IMR-90 (cell line): ENCODE data around the gene EPS15. TPM values are rescaled to one million over a fixed set of nuclear protein-coding genes. Genes with fewer than 3 reads are reported as not detected.

Experiments
- ATAC-seq: fragments of 200-7000 bp; cut with Tn5 transposase; 2 replicates; pipeline ENCODE4 v1.9.1; 2020; ENCODE audit warnings: low read depth, mild to moderate bottlenecking, moderate library complexity
- BruUV-seq: library from RNA; stranded (reverse); fragments of 400-500 nt; replicated peaks from 2 replicates; lab custom pipeline; 2021; lab: Mats Ljungman, UMichigan
- CTCF ChIA-PET: fragments of 300-600 bp; formaldehyde crosslinking; extraction: SDS; loops from one replicate; lab custom pipeline; 2021; ENCODE audit warnings: antibody characterized with exemption; lab: Yijun Ruan, JAX
- POLR2A ChIA-PET: fragments of 300-600 bp; sonication (Branson Sonifier 250); formaldehyde crosslinking; loops from one replicate; lab custom pipeline; 2022; ENCODE audit warnings: antibody characterized with exemption; ENCODE audit not compliant: unreplicated experiment; lab: Charles Lee
- DNase-seq: peaks from one replicate; pipeline ENCODE4 v3.0.0; 2013
- H2AFZ ChIP-seq: replicated peaks from 2 replicates; pipeline ENCODE3; 2013; ENCODE audit warnings: low read length, mild to moderate bottlenecking; ENCODE audit not compliant: poor library complexity
- H2AK5ac ChIP-seq: 2 replicates; pipeline ENCODE4 v1.6.1; 2013; ENCODE audit warnings: low read depth, low read length, inconsistent platforms
- H2AK9ac ChIP-seq: replicated peaks from 2 replicates; pipeline ENCODE3; 2013; ENCODE audit warnings: mild to moderate bottlenecking, low read depth, low read length, moderate library complexity; ENCODE audit not compliant: poor library complexity
- H2BK120ac ChIP-seq: 2 replicates; pipeline ENCODE4 v1.6.1; 2013; ENCODE audit warnings: low read depth, low read length, inconsistent platforms
- H2BK15ac ChIP-seq: 3 replicates; pipeline ENCODE4 v1.6.1; 2013; ENCODE audit warnings: low read depth, low read length, inconsistent platforms
- H2BK20ac ChIP-seq: 2 replicates; pipeline ENCODE4 v1.6.1; 2013; ENCODE audit warnings: low read depth, mild to moderate bottlenecking, inconsistent platforms, low read length, moderate library complexity
- H2BK5ac ChIP-seq: 2 replicates; pipeline ENCODE4 v1.6.1; 2013; ENCODE audit warnings: mild to moderate bottlenecking, low read depth, low read length, inconsistent platforms; ENCODE audit not compliant: poor library complexity, severe bottlenecking
- H3K14ac ChIP-seq: replicated peaks from 2 replicates; pipeline ENCODE4 v1.6.1; 2013; ENCODE audit warnings: low read depth, low read length, inconsistent platforms
- H3K18ac ChIP-seq: 2 replicates; pipeline ENCODE4 v1.6.1; 2013; ENCODE audit warnings: low read depth, low read length, control low read depth
- H3K23ac ChIP-seq: 2 replicates; pipeline ENCODE4 v1.6.1; 2013; ENCODE audit warnings: low read depth, low read length, inconsistent platforms
- H3K27ac ChIP-seq: 2 replicates; pipeline ENCODE4 v1.5.1; 2013; ENCODE audit warnings: mild to moderate bottlenecking, control low read depth, low read length; ENCODE audit not compliant: insufficient read depth
- H3K27me3 ChIP-seq: 2 replicates; pipeline ENCODE4 v1.6.1; 2013; ENCODE audit warnings: low read length; ENCODE audit not compliant: control insufficient read depth, insufficient read depth
- H3K36me3 ChIP-seq: 2 replicates; pipeline ENCODE4 v1.6.1; 2013; ENCODE audit warnings: low read length, mixed read lengths; ENCODE audit not compliant: control insufficient read depth, insufficient read depth
- H3K4ac ChIP-seq: 2 replicates; pipeline ENCODE4 v1.6.1; 2013; ENCODE audit warnings: low read depth, low read length, inconsistent platforms
- H3K4me1 ChIP-seq: 2 replicates; pipeline ENCODE4 v1.6.1; 2013; ENCODE audit warnings: low read length, mixed read lengths; ENCODE audit not compliant: control insufficient read depth, insufficient read depth
- H3K4me2 ChIP-seq: 2 replicates; pipeline ENCODE4 v1.6.1; 2013; ENCODE audit warnings: low read depth, mild to moderate bottlenecking, control low read depth, low read length, moderate library complexity
- H3K4me3 ChIP-seq: 2 replicates; pipeline ENCODE4 v1.5.1; 2013; ENCODE audit warnings: low read depth, mild to moderate bottlenecking, control low read depth, low read length, moderate library complexity; ENCODE audit not compliant: insufficient read depth
- H3K56ac ChIP-seq: 2 replicates; pipeline ENCODE4 v1.6.1; 2013; ENCODE audit warnings: low read length, inconsistent platforms; ENCODE audit not compliant: insufficient read depth; ENCODE audit errors: extremely low read depth
- H3K79me1 ChIP-seq, 2 experiments: 2 replicates each; pipeline ENCODE4 v1.6.1; 2013; ENCODE audit warnings: low read length in 2 of 2, inconsistent platforms in 1 of 2, low read depth in 1 of 2
- H3K9ac ChIP-seq: 2 replicates; pipeline ENCODE4 v1.6.1; 2013; ENCODE audit warnings: low read depth, low read length, control low read depth
- H3K9me1 ChIP-seq: 2 replicates; pipeline ENCODE4 v1.6.1; 2013; ENCODE audit warnings: low read length, inconsistent platforms; ENCODE audit not compliant: insufficient read depth
- H3K9me3 ChIP-seq: 2 replicates; pipeline ENCODE4 v1.6.1; 2013; ENCODE audit warnings: low read length; ENCODE audit not compliant: control insufficient read depth, insufficient read depth
- H4K20me1 ChIP-seq: 2 replicates; pipeline ENCODE4 v1.6.1; 2013; ENCODE audit warnings: low read length, inconsistent platforms; ENCODE audit not compliant: insufficient read depth
- H4K5ac ChIP-seq: 2 replicates; pipeline ENCODE4 v1.6.1; 2013; ENCODE audit warnings: mild to moderate bottlenecking, low read depth, low read length, control low read depth
- H4K8ac ChIP-seq, 2 experiments: 2 replicates each; pipeline ENCODE4 v1.6.1; 2013; ENCODE audit warnings: low read depth in 2 of 2, low read length in 2 of 2, control low read depth in 1 of 2, inconsistent platforms in 1 of 2
- H4K91ac ChIP-seq: 2 replicates; pipeline ENCODE4 v1.6.1; 2013; ENCODE audit warnings: low read depth, low read length, inconsistent platforms; ENCODE audit not compliant: insufficient read depth
- BHLHE40 ChIP-seq: fragments of 150-350 bp; IDR thresholded peaks from 2 replicates; pipeline ENCODE4 v1.6.1; 2016; ENCODE audit warnings: mild to moderate bottlenecking, low read depth, low read length
- CEBPB ChIP-seq: IDR thresholded peaks from 2 replicates; pipeline ENCODE4 v1.6.1; 2012; ENCODE audit warnings: low read depth, low read length, improper control_type of control experiment
- CHD1 ChIP-seq: IDR thresholded peaks from 2 replicates; pipeline ENCODE4 v1.6.1; 2012; ENCODE audit warnings: low read depth, low read length, improper control_type of control experiment
- FOS ChIP-seq: fragments of 150-350 bp; IDR thresholded peaks from 2 replicates; pipeline ENCODE4 v1.6.1; 2016; ENCODE audit warnings: low read depth, low read length
- MAZ ChIP-seq: IDR thresholded peaks from 2 replicates; pipeline ENCODE4 v1.6.1; 2012; ENCODE audit warnings: low read depth, mild to moderate bottlenecking, low read length, improper control_type of control experiment, moderate library complexity, borderline replicate concordance
- POLR2A ChIP-seq: IDR thresholded peaks from 2 replicates; pipeline ENCODE4 v1.6.1; 2012; ENCODE audit warnings: mild to moderate bottlenecking, low read depth, low read length
- RAD21 ChIP-seq: IDR thresholded peaks from 2 replicates; pipeline ENCODE4 v1.6.1; 2012; ENCODE audit warnings: low read length, improper control_type of control experiment
- RFX5 ChIP-seq: IDR thresholded peaks from 2 replicates; pipeline ENCODE4 v1.8.0; 2012; ENCODE audit warnings: low read depth, mild to moderate bottlenecking, low read length, moderate library complexity
- USF2 ChIP-seq: fragments of 150-350 bp; IDR thresholded peaks from 2 replicates; pipeline ENCODE4 v1.6.1; 2017; ENCODE audit warnings: mild to moderate bottlenecking, antibody characterized with exemption, low read length, low read depth
- WGBS, 2 experiments: methylation state at CpG; one replicate each; pipeline versions ENCODE4 v1.1.5 to v1.1.7; 2013; ENCODE audit warnings: missing lambda C conversion rate in 2 of 2; ENCODE audit not compliant: insufficient read length in 1 of 2; ENCODE audit errors: extremely low coverage in 2 of 2; 5-methylcytosine and 5-hydroxymethylcytosine counted together
- dilution Hi-C: fragments of 300-500 bp; cut with HindIII; formaldehyde crosslinking; loops from one replicate; pipeline ENCODE4 v1.14.3; 2018; ENCODE audit warnings: low sequenced_read_pairs; ENCODE audit not compliant: unreplicated experiment
- in situ Hi-C: fragments of 300-500 bp; cut with MboI; formaldehyde crosslinking; loops from 3 replicates; pipeline ENCODE4 v1.14.3; 2019; ENCODE audit warnings: low sequenced_read_pairs, inconsistent platforms, mixed read lengths
- intact Hi-C: fragments of 100-400 bp; cut with micrococcal nuclease; formaldehyde crosslinking; loops from 2 replicates; pipeline ENCODE4 v1.10.0; 2022
- polyA plus RNA-seq, 3 experiments: library from polyadenylated mRNA; depleted of rRNA; stranded (reverse); fragments of >200 nt; gene quantifications; 2 replicates each; pipeline ENCODE4 v1.2.3, GENCODE V29; 2012; ENCODE audit warnings: low replicate concordance in 1 of 3
- total RNA-seq: library from RNA; depleted of rRNA; stranded (reverse); fragments of >200 nt; gene quantifications from 2 replicates; pipeline ENCODE4 v1.2.3, GENCODE V29; 2012
- TF ChIP-seq, protein P1 (sequence below): fragments of 150-350 bp; IDR thresholded peaks from 2 replicates; pipeline ENCODE4 v1.6.1; 2016; ENCODE audit warnings: low read depth, mild to moderate bottlenecking, low read length, moderate library complexity, borderline replicate concordance

Gene EPS15
- total and polyA plus RNA-seq, 2 of the 4 experiments (the other 2 are of a cell fraction): 17.6 to 38.0 TPM

DNA sequence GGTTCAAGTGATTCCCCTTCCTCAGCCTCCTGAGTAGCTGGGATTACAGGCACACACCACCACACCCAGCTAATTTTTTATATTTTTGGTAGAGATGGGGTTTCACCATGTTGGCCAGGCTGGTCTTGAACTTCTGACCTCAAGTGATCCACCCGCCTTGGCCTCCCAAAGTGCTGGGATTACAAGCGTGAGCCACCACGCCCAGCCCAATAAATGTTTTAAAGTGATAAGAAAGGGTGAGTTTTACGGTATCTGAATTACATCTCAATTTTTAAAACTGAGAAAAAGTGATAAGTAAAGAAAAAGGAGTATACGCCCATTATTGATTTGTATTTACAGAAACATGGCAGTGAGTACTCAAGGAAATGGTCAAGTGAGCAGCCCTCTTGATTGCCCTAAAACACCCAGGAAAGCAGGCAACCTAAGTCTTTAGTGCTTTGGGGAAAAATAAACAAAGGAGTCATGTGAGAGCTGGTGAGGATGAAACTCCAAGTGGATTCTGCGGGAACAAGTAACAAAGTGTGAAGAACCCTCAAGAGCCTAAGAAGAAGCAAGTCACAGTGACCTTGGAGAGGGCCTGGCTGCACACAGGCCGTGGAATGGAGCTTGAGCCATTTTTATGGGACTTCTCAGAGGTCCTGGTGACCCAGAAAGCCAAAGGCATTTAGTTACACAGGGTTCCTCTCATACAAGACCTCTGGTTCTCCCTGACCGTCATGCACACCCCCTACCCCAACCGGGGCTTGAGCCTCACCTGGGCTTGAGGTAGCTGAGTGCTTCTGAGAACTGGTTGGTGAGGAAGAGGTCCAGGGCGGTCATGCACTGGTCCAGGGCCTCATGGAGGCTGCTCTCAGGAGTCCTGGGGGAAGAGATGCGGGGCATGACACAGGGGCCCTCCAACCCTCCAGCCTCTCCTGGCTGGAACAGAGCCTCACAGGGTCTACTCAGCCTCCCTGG, 197.8 kb downstream of the EPS15 start:
- no peak overlapping the region for H2BK15ac ChIP-seq
- no peak overlapping the region for H2BK5ac ChIP-seq
- H3K14ac ChIP-seq: no peak overlapping the region
- H3K36me3 ChIP-seq: no peaks in the 10 kb centered on the region
- no peaks in the 10 kb centered on the region for H4K20me1 ChIP-seq
- H3K4me3 ChIP-seq: no peak overlapping the region
- H4K91ac ChIP-seq: no peak overlapping the region
- H3K9ac ChIP-seq: no peak overlapping the region
- no peak overlapping the region for H2AK9ac ChIP-seq
- WGBS, 2 experiments: no CpG with 5 or more reads among the region's 11 CpGs
- dilution Hi-C loops (no loop called here), intact Hi-C loops (no loop called here), in situ Hi-C loops (no loop called here)
- DNase-seq: no peak
- no peak overlapping the region for H2BK20ac ChIP-seq
- no peaks in the 10 kb centered on the region for H3K79me1 ChIP-seq
- ChIA-PET CTCF (no interaction called here), POLR2A (no interaction called here)
- H2AFZ ChIP-seq: no peak overlapping the region
- no peak overlapping the region for H2AK5ac ChIP-seq
- no peak overlapping the region for H4K8ac ChIP-seq
- H3K18ac ChIP-seq: no peak overlapping the region
- H3K4me1 ChIP-seq: no peaks in the 10 kb centered on the region
- no peak overlapping the region for H3K23ac ChIP-seq
- TF ChIP-seq RFX5: no peak
- no peak for TF ChIP-seq CEBPB
- no peak for TF ChIP-seq MAZ
- no peak for TF ChIP-seq USF2
- TF ChIP-seq, protein P1, sequence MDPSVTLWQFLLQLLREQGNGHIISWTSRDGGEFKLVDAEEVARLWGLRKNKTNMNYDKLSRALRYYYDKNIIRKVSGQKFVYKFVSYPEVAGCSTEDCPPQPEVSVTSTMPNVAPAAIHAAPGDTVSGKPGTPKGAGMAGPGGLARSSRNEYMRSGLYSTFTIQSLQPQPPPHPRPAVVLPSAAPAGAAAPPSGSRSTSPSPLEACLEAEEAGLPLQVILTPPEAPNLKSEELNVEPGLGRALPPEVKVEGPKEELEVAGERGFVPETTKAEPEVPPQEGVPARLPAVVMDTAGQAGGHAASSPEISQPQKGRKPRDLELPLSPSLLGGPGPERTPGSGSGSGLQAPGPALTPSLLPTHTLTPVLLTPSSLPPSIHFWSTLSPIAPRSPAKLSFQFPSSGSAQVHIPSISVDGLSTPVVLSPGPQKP: no peak
- no peak for TF ChIP-seq BHLHE40
- no peak for TF ChIP-seq FOS
- no peak for TF ChIP-seq RAD21
- no peak for TF ChIP-seq POLR2A
- TF ChIP-seq CHD1: no peak
- H3K9me1 ChIP-seq: no peaks in the 10 kb centered on the region
- no TSS peak for BruUV-seq
- H3K4me2 ChIP-seq: no peak overlapping the region
- no peak overlapping the region for H2BK120ac ChIP-seq
- no peak for ATAC-seq
- no peak overlapping the region for H3K27ac ChIP-seq
- peaks cover 4% of the 10 kb centered on the region; the same call in 1 of the 2 replicates for H3K27me3 ChIP-seq
- H3K56ac ChIP-seq: no peak overlapping the region
- H3K9me3 ChIP-seq: no peaks in the 10 kb centered on the region; the same call in 1 of the 2 replicates
- H4K5ac ChIP-seq: no peak overlapping the region
- H3K4ac ChIP-seq: no peak overlapping the region
